ENCODE results near the gene EDEM3.
"Not testable (repeated sequence)": the region's sequence is repeated elsewhere in the genome, so short reads cannot be mapped to it uniquely, and the experiment has no call there.

DNA sequence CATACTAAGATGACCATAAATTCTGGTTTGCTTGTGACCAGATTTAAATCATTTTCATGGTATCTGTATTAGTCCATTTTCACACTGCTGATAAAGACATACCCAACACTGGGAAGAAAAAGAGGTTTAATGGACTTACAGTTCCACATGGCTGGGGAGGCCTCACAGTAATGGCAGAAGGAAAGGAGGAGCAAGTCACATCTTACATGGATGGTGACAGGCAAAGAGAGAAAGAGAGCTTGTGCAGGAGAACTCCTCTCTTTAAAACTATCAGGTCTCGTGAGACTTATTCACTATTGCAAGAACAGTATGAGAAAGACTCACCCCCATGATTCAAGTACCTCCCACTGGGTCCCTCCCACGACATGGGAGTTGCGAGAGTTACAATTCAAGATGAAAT lies 8.9 kb upstream of the EDEM3 start:
- TF ChIP-seq, protein P1, sequence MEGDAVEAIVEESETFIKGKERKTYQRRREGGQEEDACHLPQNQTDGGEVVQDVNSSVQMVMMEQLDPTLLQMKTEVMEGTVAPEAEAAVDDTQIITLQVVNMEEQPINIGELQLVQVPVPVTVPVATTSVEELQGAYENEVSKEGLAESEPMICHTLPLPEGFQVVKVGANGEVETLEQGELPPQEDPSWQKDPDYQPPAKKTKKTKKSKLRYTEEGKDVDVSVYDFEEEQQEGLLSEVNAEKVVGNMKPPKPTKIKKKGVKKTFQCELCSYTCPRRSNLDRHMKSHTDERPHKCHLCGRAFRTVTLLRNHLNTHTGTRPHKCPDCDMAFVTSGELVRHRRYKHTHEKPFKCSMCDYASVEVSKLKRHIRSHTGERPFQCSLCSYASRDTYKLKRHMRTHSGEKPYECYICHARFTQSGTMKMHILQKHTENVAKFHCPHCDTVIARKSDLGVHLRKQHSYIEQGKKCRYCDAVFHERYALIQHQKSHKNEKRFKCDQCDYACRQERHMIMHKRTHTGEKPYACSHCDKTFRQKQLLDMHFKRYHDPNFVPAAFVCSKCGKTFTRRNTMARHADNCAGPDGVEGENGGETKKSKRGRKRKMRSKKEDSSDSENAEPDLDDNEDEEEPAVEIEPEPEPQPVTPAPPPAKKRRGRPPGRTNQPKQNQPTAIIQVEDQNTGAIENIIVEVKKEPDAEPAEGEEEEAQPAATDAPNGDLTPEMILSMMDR (conservative IDR thresholded peaks at IDR 0.05; ENCODE audit: low read length) = not testable (repeated sequence)
- TF ChIP-seq EZH2phosphoT487 (IDR thresholded peaks at IDR 0.05; ENCODE audit: borderline replicate concordance) = not testable (repeated sequence)

Measured in Loucy (cell line).